PFSK-1 (cell line): ENCODE data around the gene MYEOV.

Source experiments
- FOXP2 ChIP-seq: optimal IDR thresholded peaks from 2 replicates; pipeline ENCODE3; 2011; ENCODE audit warnings: borderline replicate concordance, control low read depth, inconsistent platforms; ENCODE audit not compliant: insufficient read depth; ENCODE audit errors: extremely low read length, extremely low read depth
- POLR2AphosphoS5 ChIP-seq: IDR thresholded peaks from 2 replicates; pipeline ENCODE4 v1.6.1; 2012; ENCODE audit warnings: low read depth, mild to moderate bottlenecking, control low read depth, low read length, moderate library complexity
- REST ChIP-seq, 2 experiments: IDR thresholded peaks; 2 replicates each; pipeline versions ENCODE4 v1.6.1 to v1.8.0; 2011 to 2012; ENCODE audit warnings: low read depth in 2 of 2, low read length in 2 of 2, control low read depth in 1 of 2, inconsistent platforms in 1 of 2, mild to moderate bottlenecking in 1 of 2, moderate library complexity in 1 of 2; ENCODE audit not compliant: insufficient read depth in 1 of 2
- SIN3A ChIP-seq: IDR thresholded peaks from 2 replicates; pipeline ENCODE4 v1.6.1; 2012; ENCODE audit warnings: mild to moderate bottlenecking, low read length, moderate library complexity, borderline replicate concordance; ENCODE audit not compliant: insufficient read depth
- TAF1 ChIP-seq: IDR thresholded peaks from 2 replicates; pipeline ENCODE4 v1.6.1; 2012; ENCODE audit warnings: low read length, control low read depth, borderline replicate concordance; ENCODE audit not compliant: insufficient read depth

MYEOV gene

GRCh38 chr11:69249311-69250185 lies 44.4 kb upstream of the MYEOV start:
- no peak for TF ChIP-seq FOXP2
- no peak for TF ChIP-seq REST (IDR thresholded peaks at IDR 0.05; ENCODE audit: insufficient read depth in 1 of 2, low read depth in 2 of 2, low read length in 2 of 2)
- TF ChIP-seq POLR2AphosphoS5, result no peak
- TF ChIP-seq TAF1, result no peak
- TF ChIP-seq SIN3A, result no peak

- no peak for TF ChIP-seq FOXP2
- no peak for TF ChIP-seq REST (IDR thresholded peaks at IDR 0.05; ENCODE audit: insufficient read depth in 1 of 2, low read depth in 2 of 2, low read length in 2 of 2)
- no peak for TF ChIP-seq TAF1
- no peak for TF ChIP-seq SIN3A
- no peak for TF ChIP-seq POLR2AphosphoS5
Measured at GRCh38 chr11:69250186-69251056, 43.5 kb upstream of the MYEOV start.

GRCh38 chr11:69251057-69251393 lies 42.9 kb upstream of the MYEOV start:
- no peak for TF ChIP-seq TAF1
- no peak for TF ChIP-seq FOXP2
- TF ChIP-seq SIN3A, result no peak
- no peak for TF ChIP-seq REST (IDR thresholded peaks at IDR 0.05; ENCODE audit: insufficient read depth in 1 of 2, low read depth in 2 of 2, low read length in 2 of 2)
- TF ChIP-seq POLR2AphosphoS5, result no peak

- TF ChIP-seq TAF1 (no peak), SIN3A (no peak)
Measured at GRCh38 chr11:69251639-69252489, 42.1 kb upstream of the MYEOV start.

- TF ChIP-seq POLR2AphosphoS5, result no peak
- TF ChIP-seq TAF1, result no peak
- TF ChIP-seq REST (IDR thresholded peaks at IDR 0.05; ENCODE audit: insufficient read depth in 1 of 2, low read depth in 2 of 2, low read length in 2 of 2), result no peak
- no peak for TF ChIP-seq FOXP2
- no peak for TF ChIP-seq SIN3A
Measured at GRCh38 chr11:69252490-69252837, 41.5 kb upstream of the MYEOV start.
